ENCODE results near the gene RAD54L. TPM values are rescaled to one million over a fixed set of nuclear protein-coding genes. Genes with fewer than 3 reads are reported as not detected.

RAD54L gene
- total and polyA plus RNA-seq, 10 of the 15 experiments (the other 5 are each of a cell fraction or from before 2014, with no cell fraction given) = 12.9 to 54.2 (median 23.6) TPM

- ChIA-PET POLR2A (interaction anchor here (0.6 to 1.8 kb wide), 2 partner anchors 9 to 10 kb away, joined by 5 to 12 read pairs; no protein-coding TSS in a partner anchor), RAD21 (ENCODE audit: unreplicated experiment) (interaction anchor here (1.4 kb wide), 1 partner anchor 52 kb away, joined by 4 read pairs; no protein-coding TSS in a partner anchor), CTCF (interaction anchor here (1.0 to 6.2 kb wide), 4 partner anchors 38 to 72 kb away, joined by 3 to 49 read pairs (median 4); no protein-coding TSS in a partner anchor), SMC1A (ENCODE audit: uncharacterized antibody, unreplicated experiment) (no interaction called here)
- Histone ChIP-seq H4K20me1 (ENCODE audit: control insufficient read depth, insufficient read depth) (no peaks in the 10 kb centered on the region), H3K79me2 (ENCODE audit: control insufficient read depth, insufficient read depth, low read length) (peaks cover 16% of the 10 kb centered on the region), H2AFZ (ENCODE audit: control insufficient read depth, low read depth, low read length) (no peak overlapping the region), H3K36me3 (ENCODE audit: control insufficient read depth in 2 of 2, insufficient read depth in 2 of 2, low read length in 1 of 2) (peaks cover 6 to 33% of the 10 kb centered on the region in 2 experiments), H3K27me3 (replicated peaks in 1 of 2; ENCODE audit: control insufficient read depth in 2 of 2, insufficient read depth in 2 of 2, low read length in 1 of 2) (no peaks in the 10 kb centered on the region), H3K4me3 (no peak overlapping the region), H3K4me1 (ENCODE audit: control insufficient read depth, insufficient read depth, low read length) (no peaks in the 10 kb centered on the region), H3K9ac (ENCODE audit: control insufficient read depth, insufficient read depth, low read length) (no peak overlapping the region), H3K9me3 (replicated peaks; ENCODE audit: control insufficient read depth, insufficient read depth, low read length) (no peaks in the 10 kb centered on the region), H3K4me2 (ENCODE audit: control insufficient read depth, insufficient read depth) (no peak overlapping the region), H3K27ac (ENCODE audit: control insufficient read depth, insufficient read depth) (no peak overlapping the region)
- in situ Hi-C loops (cut with MboI) (no loop called here), intact Hi-C loops (cut with micrococcal nuclease; ENCODE audit: unreplicated experiment) (no loop called here)
- DNase-seq (ENCODE audit: low read depth, low spot score) = no peak
- FAIRE-seq = no peak
- ATAC-seq = no peak
- BruUV-seq (replicated peaks) = no TSS peak
- 100% methylated on average over 2 of the region's 2 CpGs for WGBS (ENCODE audit: insufficient coverage, insufficient replicate concordance, low lambda C conversion rate, missing lambda C conversion rate)
- TF ChIP-seq ZBTB33 (IDR thresholded peaks at IDR 0.05) (no peak), RAD51 (IDR thresholded peaks at IDR 0.05) (no peak), MEF2B (IDR thresholded peaks at IDR 0.05; ENCODE audit: partially characterized antibody, poor library complexity, severe bottlenecking) (no peak), ZNF274 (IDR thresholded peaks at IDR 0.05; ENCODE audit: insufficient read depth, insufficient read length) (no peak), RBBP5 (conservative IDR thresholded peaks at IDR 0.05) (no peak), CTCF (IDR thresholded peaks at IDR 0.05 in 2 of 3, conservative IDR thresholded peaks at IDR 0.05 in 1 of 3; ENCODE audit: control insufficient read depth in 2 of 3, extremely low read depth in 1 of 3, insufficient read depth in 1 of 3, low read depth in 3 of 3, low read length in 3 of 3) (no peak), ESRRA (IDR thresholded peaks at IDR 0.05; ENCODE audit: low read length) (no peak), GABPA (IDR thresholded peaks at IDR 0.05; ENCODE audit: low read depth) (no peak), HCFC1 (IDR thresholded peaks at IDR 0.05; ENCODE audit: low read length) (no peak), MTA2 (IDR thresholded peaks at IDR 0.05; ENCODE audit: low read depth) (no peak), CUX1 (IDR thresholded peaks at IDR 0.05; ENCODE audit: insufficient replicate concordance, low read depth, low read length) (no peak)
- TF ChIP-seq, protein P1, sequence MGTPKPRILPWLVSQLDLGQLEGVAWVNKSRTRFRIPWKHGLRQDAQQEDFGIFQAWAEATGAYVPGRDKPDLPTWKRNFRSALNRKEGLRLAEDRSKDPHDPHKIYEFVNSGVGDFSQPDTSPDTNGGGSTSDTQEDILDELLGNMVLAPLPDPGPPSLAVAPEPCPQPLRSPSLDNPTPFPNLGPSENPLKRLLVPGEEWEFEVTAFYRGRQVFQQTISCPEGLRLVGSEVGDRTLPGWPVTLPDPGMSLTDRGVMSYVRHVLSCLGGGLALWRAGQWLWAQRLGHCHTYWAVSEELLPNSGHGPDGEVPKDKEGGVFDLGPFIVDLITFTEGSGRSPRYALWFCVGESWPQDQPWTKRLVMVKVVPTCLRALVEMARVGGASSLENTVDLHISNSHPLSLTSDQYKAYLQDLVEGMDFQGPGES (IDR thresholded peaks at IDR 0.05) = no peak
- TF ChIP-seq, protein P2, sequence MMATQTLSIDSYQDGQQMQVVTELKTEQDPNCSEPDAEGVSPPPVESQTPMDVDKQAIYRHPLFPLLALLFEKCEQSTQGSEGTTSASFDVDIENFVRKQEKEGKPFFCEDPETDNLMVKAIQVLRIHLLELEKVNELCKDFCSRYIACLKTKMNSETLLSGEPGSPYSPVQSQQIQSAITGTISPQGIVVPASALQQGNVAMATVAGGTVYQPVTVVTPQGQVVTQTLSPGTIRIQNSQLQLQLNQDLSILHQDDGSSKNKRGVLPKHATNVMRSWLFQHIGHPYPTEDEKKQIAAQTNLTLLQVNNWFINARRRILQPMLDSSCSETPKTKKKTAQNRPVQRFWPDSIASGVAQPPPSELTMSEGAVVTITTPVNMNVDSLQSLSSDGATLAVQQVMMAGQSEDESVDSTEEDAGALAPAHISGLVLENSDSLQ (IDR thresholded peaks at IDR 0.05) = no peak
These were observed 47.7 kb downstream of the RAD54L start for GRCh38 chr1:46295306-46295705.

Measured in GM12878 (cell line).